ENCODE results near the gene AQP2.
"Not testable (repeated sequence)": the region's sequence is repeated elsewhere in the genome, so short reads cannot be mapped to it uniquely, and the experiment has no call there.

The AQP2 gene

GRCh38 chr12:49987625-49988303 is 37.2 kb downstream of the AQP2 start:
- no peak for DNase-seq (ENCODE audit: low read depth)

GRCh38 chr12:49989400-49989799 is 38.9 kb downstream of the AQP2 start:
- not testable (repeated sequence) for DNase-seq (ENCODE audit: low read depth)

- DNase-seq (ENCODE audit: low read depth) = no peak
These were observed 39.7 kb downstream of the AQP2 start for GRCh38 chr12:49990273-49990672.

- DNase-seq (ENCODE audit: low read depth) = no peak
These were observed 47.9 kb downstream of the AQP2 start for GRCh38 chr12:49998453-49998852.

DNA sequence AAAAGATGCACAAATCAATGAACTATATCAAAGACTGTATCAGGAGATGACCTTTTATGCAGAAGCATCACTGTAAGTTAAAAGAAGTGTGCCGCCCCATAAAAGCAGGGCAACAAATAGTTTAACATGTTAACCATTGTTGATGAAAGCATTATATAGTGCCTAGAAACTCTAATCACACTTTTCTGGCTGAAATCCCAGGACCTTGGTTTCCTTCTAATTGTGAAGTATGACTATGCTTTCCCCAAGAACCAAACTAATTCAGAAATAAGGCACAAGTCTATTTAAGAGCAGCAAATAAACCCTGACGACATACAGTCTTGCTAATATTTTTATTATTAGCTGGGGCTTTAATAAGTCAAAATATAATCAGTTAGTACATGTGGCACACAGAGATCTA is 53.1 kb downstream of the AQP2 start:
- DNase-seq (ENCODE audit: low read depth) = no peak

DNA sequence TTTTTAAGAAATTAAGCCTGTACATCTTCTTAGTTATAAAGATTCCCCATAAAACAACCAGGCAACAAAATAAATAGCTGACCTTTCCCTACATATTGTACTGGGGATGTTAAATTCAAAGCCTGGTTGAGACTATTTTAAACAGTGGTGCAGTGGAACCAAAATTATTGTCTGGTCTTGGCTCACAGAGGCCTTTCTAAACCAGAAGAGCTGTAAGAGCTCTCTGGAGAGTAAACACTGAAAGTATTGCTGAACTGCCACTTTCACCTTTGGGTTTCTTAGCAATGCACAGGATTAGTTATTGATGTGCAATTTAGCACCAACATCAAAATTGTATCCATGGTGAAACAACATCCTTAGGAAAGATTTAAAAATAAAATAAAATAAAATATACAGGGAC is 54.2 kb downstream of the AQP2 start:
- no peak for DNase-seq (ENCODE audit: low read depth)

- DNase-seq (ENCODE audit: low read depth) = no peak
These were observed 54.6 kb downstream of the AQP2 start for GRCh38 chr12:50005175-50005574.

GRCh38 chr12:50006280-50006679 is 55.7 kb downstream of the AQP2 start:
- DNase-seq (ENCODE audit: low read depth) = no peak

DNA sequence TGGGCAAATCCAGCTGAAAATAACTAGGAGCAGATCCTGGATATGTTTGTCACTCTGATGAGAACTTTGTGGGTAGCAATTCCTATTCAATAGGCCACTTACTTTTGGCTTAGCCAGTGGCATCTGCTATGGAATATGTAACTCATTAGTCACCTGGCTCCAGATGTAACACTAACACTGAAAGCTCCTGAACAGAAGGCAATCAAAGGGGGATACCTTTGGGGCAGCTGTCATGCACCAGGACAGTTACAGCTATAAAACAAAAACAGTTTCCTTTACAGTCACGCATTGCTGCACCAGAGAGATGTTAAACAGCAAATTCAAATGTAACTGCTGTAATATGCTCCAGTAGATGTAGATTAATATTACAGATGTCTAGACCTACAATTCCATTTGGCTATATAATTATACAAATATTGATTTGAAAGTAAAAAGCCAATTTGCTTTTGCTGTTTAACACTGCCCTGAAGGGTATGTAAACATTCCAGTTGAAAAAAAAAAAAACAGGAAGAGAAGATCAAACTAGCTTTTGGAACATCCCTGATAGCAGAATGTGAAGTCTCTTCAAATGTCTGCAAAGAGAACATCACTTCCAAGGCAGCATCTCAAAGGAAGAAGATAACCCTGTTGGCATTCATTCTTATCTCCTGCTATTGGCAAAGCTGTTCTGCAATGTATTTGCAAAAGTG is 56.4 kb downstream of the AQP2 start:
- DNase-seq (ENCODE audit: low read depth) = no peak

Measured in activated gamma-delta T cell treated with anti-CD3 and anti-CD28 coated beads, Interleukin-2, amount 50 U/mL, for 16 hours (primary cell).